CD4-positive, alpha-beta memory T cell (primary cell): ENCODE results near the gene PHF21B. TPM values are rescaled to one million over a fixed set of nuclear protein-coding genes. Genes with fewer than 3 reads are reported as not detected.

Source experiments
- CTCF ChIA-PET: fragments of 350-600 bp; sonication (Branson Sonifier 250); formaldehyde crosslinking; loops from one replicate; lab custom pipeline; 2021; ENCODE audit warnings: inconsistent platforms; ENCODE audit not compliant: partially characterized antibody; lab: Charles Lee
- POLR2A ChIA-PET: fragments of 350-600 bp; sonication (Branson Sonifier 250); formaldehyde crosslinking; loops from one replicate; lab custom pipeline; 2021; ENCODE audit not compliant: partially characterized antibody; lab: Charles Lee
- DNase-seq, 5 donors: peaks; one replicate each; pipeline versions ENCODE4 v3.0.0 to v3.0.0-alpha.2; 2020 to 2022; ENCODE audit warnings: mixed read lengths in 1 of 5
- H3K27ac ChIP-seq: one replicate; pipeline ENCODE4 v1.7.0; 2013; ENCODE audit warnings: low read depth, low read length
- H3K27me3 ChIP-seq: 2 replicates; pipeline ENCODE4 v1.7.0; 2013; ENCODE audit warnings: mild to moderate bottlenecking, low read length, moderate library complexity; ENCODE audit not compliant: insufficient read depth
- H3K36me3 ChIP-seq: 2 replicates; pipeline ENCODE4 v1.7.0; 2013; ENCODE audit warnings: mild to moderate bottlenecking, low read length, moderate library complexity; ENCODE audit not compliant: insufficient read depth
- H3K4me1 ChIP-seq: 2 replicates; pipeline ENCODE4 v1.7.0; 2013; ENCODE audit warnings: mild to moderate bottlenecking, low read length, moderate library complexity; ENCODE audit not compliant: insufficient read depth
- H3K4me3 ChIP-seq, 2 donors: one replicate each; pipeline ENCODE4 v1.7.0; 2013; ENCODE audit warnings: low read length in 2 of 2, mild to moderate bottlenecking in 1 of 2
- H3K9me3 ChIP-seq, 2 donors: one replicate each; pipeline ENCODE4 v1.7.0; 2013; ENCODE audit warnings: low read length in 2 of 2, control low read depth in 1 of 2; ENCODE audit not compliant: control insufficient read depth in 1 of 2
- H3K27ac Mint-ChIP-seq, 7 donors: one replicate each; pipeline ENCODE4 v1.8.0; 2020 to 2021; ENCODE audit warnings: mixed read lengths in 7 of 7, mild to moderate bottlenecking in 6 of 7, inconsistent platforms in 3 of 7, moderate library complexity in 3 of 7
- H3K27me3 Mint-ChIP-seq, 2 donors: one replicate each; pipeline ENCODE4 v1.8.0; 2020 to 2021; ENCODE audit warnings: mixed read lengths in 2 of 2
- H3K36me3 Mint-ChIP-seq, 2 donors: one replicate each; pipeline ENCODE4 v1.8.0; 2020 to 2021; ENCODE audit warnings: mixed read lengths in 2 of 2, inconsistent platforms in 1 of 2, mild to moderate bottlenecking in 1 of 2
- H3K4me1 Mint-ChIP-seq, 4 donors: one replicate each; pipeline ENCODE4 v1.8.0; 2020 to 2021; ENCODE audit warnings: mixed read lengths in 4 of 4, mild to moderate bottlenecking in 1 of 4
- H3K4me3 Mint-ChIP-seq, 8 donors: one replicate each; pipeline ENCODE4 v1.8.0; 2020 to 2021; ENCODE audit warnings: mixed read lengths in 8 of 8, mild to moderate bottlenecking in 7 of 8, moderate library complexity in 6 of 8, inconsistent platforms in 3 of 8
- H3K9me3 Mint-ChIP-seq, 8 donors: one replicate each; pipeline ENCODE4 v1.8.0; 2020 to 2021; ENCODE audit warnings: mixed read lengths in 8 of 8, mild to moderate bottlenecking in 5 of 8, inconsistent platforms in 3 of 8, moderate library complexity in 1 of 8
- intact Hi-C: fragments of 100-400 bp; cut with micrococcal nuclease; formaldehyde crosslinking; loops from one replicate; pipeline ENCODE4 v1.15.1; 2023
- polyA plus RNA-seq, 2 donors: library from polyadenylated mRNA; unstranded; fragments of 300-500 nt; fragmentation: Illumina TruSeq; gene quantifications; one replicate each; pipeline ENCODE4 v1.2.3, GENCODE V29; 2021
- total RNA-seq, 2 experiments: library from RNA; stranded (reverse); gene quantifications; one replicate each; pipeline ENCODE4 v1.2.3, GENCODE V29; 2021

PHF21B gene
- total and polyA plus RNA-seq, 4 experiments from 2014 or later, result not detected

DNA sequence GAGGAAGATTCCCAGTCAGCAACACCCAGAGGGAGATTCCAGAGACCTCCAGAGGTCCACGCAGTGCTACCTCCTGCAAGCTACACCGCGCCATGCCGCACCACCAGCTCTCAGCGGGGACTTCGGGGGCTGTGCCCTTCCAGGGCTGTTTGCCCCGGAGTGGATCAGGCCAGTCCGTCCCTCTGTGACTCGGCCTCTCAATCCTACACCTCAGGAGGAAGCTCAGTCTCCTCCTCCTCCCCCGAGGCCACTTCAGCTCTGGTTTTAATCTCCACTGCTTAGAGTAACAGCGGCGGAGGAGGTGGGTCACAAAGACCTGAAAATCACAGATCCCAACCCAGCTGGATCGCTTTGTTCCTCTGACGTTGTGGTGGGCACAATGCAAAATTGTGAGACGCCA is 68.6 kb downstream of the PHF21B start:
- Mint-ChIP-seq H3K27me3 (peaks cover 5 to 6% of the 10 kb centered on the region in 2 donors), H3K4me1 (no peaks in the 10 kb centered on the region), H3K9me3 (no peaks in the 10 kb centered on the region), H3K27ac (no peak overlapping the region), H3K36me3 (no peaks in the 10 kb centered on the region), H3K4me3 (no peak overlapping the region)
- ChIA-PET POLR2A (no interaction called here), CTCF (no interaction called here)
- H3K36me3 ChIP-seq, result no peaks in the 10 kb centered on the region
- H3K27ac ChIP-seq, result no peak overlapping the region
- intact Hi-C loops, result no loop called here
- no peak overlapping the region for H3K4me3 ChIP-seq
- H3K9me3 ChIP-seq, result no peaks in the 10 kb centered on the region
- H3K4me1 ChIP-seq, result no peaks in the 10 kb centered on the region
- no peaks in the 10 kb centered on the region for H3K27me3 ChIP-seq
- no peak for DNase-seq

DNA sequence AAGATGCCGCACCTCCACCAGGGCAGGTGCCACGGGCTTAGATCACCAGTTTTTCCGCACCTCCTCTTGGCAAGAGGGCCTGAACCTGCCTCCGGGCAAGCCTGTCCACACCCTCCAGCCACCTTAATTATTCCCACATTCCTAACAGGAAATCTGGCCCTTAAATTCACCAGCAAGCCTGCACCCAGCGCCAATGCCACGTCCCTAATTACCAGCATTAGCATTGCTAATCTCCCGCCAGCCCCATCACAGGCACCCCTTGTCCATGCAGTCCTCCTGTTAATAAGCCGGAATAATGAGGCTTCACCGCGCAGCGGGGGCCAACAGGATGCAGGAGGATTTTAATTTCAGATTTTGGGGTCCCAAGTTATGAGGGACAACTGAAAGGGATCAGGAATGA is 69.7 kb downstream of the PHF21B start:
- Mint-ChIP-seq H3K27ac (no peak overlapping the region), H3K4me1 (no peaks in the 10 kb centered on the region), H3K9me3 (no peaks in the 10 kb centered on the region), H3K36me3 (no peaks in the 10 kb centered on the region), H3K27me3 (peaks cover 4 to 6% of the 10 kb centered on the region in 2 donors), H3K4me3 (no peak overlapping the region)
- no peak overlapping the region for H3K4me3 ChIP-seq
- DNase-seq, result no peak
- H3K27ac ChIP-seq, result no peak overlapping the region
- H3K9me3 ChIP-seq, result no peaks in the 10 kb centered on the region
- H3K27me3 ChIP-seq, result no peaks in the 10 kb centered on the region
- no peaks in the 10 kb centered on the region for H3K4me1 ChIP-seq
- H3K36me3 ChIP-seq, result no peaks in the 10 kb centered on the region
- ChIA-PET CTCF (no interaction called here), POLR2A (no interaction called here)
- intact Hi-C loops, result no loop called here

DNA sequence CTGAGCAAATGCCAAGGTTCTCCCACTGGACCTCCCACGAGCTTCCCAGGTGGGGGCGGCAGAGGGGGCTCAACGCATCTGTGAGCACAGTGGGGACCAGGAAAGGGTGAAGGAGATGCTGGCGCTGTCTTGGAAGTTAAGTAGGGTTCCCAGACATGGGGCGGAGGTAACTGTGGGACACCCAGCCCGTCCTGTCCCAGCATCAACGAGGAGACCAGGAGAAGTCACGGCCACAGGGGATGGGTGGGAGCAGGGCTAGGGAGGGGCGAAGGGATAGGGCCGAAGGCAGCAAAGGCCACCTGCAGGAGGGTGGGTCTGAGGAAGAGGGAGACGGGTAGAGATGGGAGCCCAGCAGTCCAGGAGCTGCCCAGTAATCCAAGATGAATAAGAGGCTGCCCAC is 70.4 kb downstream of the PHF21B start:
- no peak overlapping the region for H3K4me3 ChIP-seq
- H3K4me1 Mint-ChIP-seq, result no peaks in the 10 kb centered on the region
- H3K4me1 ChIP-seq, result no peaks in the 10 kb centered on the region
- H3K9me3 ChIP-seq, result no peaks in the 10 kb centered on the region
- DNase-seq, result no peak
- no peak overlapping the region for H3K4me3 Mint-ChIP-seq
- no peaks in the 10 kb centered on the region for H3K27me3 ChIP-seq
- CTCF ChIA-PET, result no interaction called here
- POLR2A ChIA-PET, result no interaction called here
- H3K27ac ChIP-seq, result no peak overlapping the region
- H3K27me3 Mint-ChIP-seq, result peaks cover 4 to 6% of the 10 kb centered on the region in 2 donors
- no peaks in the 10 kb centered on the region for H3K36me3 ChIP-seq
- H3K27ac Mint-ChIP-seq, result no peak overlapping the region
- no peaks in the 10 kb centered on the region for H3K36me3 Mint-ChIP-seq
- H3K9me3 Mint-ChIP-seq, result no peaks in the 10 kb centered on the region
- intact Hi-C loops, result no loop called here

DNA sequence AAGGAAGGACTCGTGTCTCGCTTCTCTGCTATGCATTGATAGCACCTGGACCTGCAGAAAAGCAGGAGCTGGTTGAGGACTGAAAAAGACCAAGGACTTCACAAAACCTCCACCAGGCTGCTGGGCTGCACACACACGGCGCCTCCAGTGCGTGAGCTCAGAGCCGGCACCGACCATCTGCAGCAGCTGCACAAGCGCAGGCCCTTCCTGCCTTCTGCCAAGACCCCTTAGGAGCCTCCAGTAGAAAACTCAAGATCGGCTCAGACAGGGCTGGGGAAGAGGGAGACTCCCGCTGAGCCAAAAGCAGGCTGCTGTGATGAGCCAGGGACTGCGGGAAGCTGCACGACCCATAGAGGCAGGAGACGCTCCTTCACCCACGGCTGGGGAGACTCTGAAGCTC is 70.9 kb downstream of the PHF21B start:
- Mint-ChIP-seq H3K9me3 (no peaks in the 10 kb centered on the region), H3K4me3 (no peak overlapping the region), H3K27me3 (peaks cover 4 to 6% of the 10 kb centered on the region in 2 donors), H3K4me1 (no peaks in the 10 kb centered on the region), H3K36me3 (no peaks in the 10 kb centered on the region), H3K27ac (no peak overlapping the region)
- Histone ChIP-seq H3K9me3 (no peaks in the 10 kb centered on the region), H3K4me3 (no peak overlapping the region), H3K27me3 (no peaks in the 10 kb centered on the region), H3K36me3 (no peaks in the 10 kb centered on the region), H3K4me1 (no peaks in the 10 kb centered on the region), H3K27ac (no peak overlapping the region)
- intact Hi-C loops, result no loop called here
- POLR2A ChIA-PET, result no interaction called here
- DNase-seq, result no peak
- CTCF ChIA-PET, result no interaction called here

DNA sequence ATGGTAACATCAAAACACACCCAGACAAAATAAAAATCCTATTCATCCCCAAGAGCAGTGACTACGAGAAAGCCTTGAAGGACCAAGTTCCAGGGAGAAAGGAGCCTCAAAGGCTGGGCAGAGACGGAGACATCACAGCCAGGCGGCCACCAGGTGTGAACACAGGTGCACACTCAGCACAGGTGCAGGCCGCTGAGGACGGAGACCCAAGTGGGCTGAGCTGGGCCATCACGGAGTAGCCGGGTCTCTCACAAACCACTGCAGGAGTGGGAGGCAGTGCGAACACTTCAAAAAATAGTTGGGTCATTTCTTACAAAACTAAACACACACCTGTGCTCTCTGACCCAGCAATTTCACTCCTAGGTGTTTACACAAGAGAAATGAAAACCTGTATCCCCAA is 72.6 kb downstream of the PHF21B start:
- Histone ChIP-seq H3K27me3 (no peaks in the 10 kb centered on the region), H3K9me3 (no peaks in the 10 kb centered on the region), H3K4me1 (no peaks in the 10 kb centered on the region), H3K4me3 (no peak overlapping the region), H3K27ac (no peak overlapping the region), H3K36me3 (no peaks in the 10 kb centered on the region)
- Mint-ChIP-seq H3K9me3 (no peaks in the 10 kb centered on the region), H3K36me3 (no peaks in the 10 kb centered on the region), H3K27me3 (peaks cover 6 to 9% of the 10 kb centered on the region in 2 donors), H3K27ac (no peak overlapping the region), H3K4me3 (no peak overlapping the region), H3K4me1 (peaks cover 0 to 4% (median 0%) of the 10 kb centered on the region in 4 donors)
- ChIA-PET POLR2A (no interaction called here), CTCF (no interaction called here)
- intact Hi-C loops, result no loop called here
- DNase-seq, result no peak

DNA sequence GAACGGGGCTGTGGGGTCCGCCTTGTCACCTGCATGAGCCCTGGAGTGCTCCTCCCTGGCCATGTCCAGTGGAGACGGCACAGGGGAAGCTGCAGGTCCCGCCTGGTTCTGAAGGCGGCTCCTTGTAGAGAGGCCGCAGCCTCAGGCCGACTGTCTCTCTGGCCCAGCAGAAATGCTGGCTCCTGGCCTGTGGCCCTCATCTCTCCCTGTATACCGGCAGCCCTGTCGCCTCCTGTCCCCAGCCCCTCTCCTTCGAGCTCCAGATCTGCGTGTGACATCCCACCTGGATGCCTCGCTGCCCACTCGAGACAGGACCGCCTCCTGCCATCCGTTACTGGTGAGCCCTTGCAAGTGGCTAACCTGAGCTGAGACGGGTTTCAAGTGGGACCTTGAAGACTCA is 73.6 kb downstream of the PHF21B start:
- ChIA-PET POLR2A (no interaction called here), CTCF (no interaction called here)
- no peak for DNase-seq
- intact Hi-C loops, result no loop called here
- Histone ChIP-seq H3K4me1 (no peaks in the 10 kb centered on the region), H3K27ac (no peak overlapping the region), H3K4me3 (no peak overlapping the region), H3K27me3 (no peaks in the 10 kb centered on the region), H3K9me3 (no peaks in the 10 kb centered on the region), H3K36me3 (no peaks in the 10 kb centered on the region)
- Mint-ChIP-seq H3K4me1 (peaks cover 0 to 4% (median 0%) of the 10 kb centered on the region in 4 donors), H3K27me3 (peaks cover 4 to 9% of the 10 kb centered on the region in 2 donors), H3K27ac (no peak overlapping the region), H3K4me3 (no peak overlapping the region), H3K36me3 (no peaks in the 10 kb centered on the region), H3K9me3 (no peaks in the 10 kb centered on the region)

DNA sequence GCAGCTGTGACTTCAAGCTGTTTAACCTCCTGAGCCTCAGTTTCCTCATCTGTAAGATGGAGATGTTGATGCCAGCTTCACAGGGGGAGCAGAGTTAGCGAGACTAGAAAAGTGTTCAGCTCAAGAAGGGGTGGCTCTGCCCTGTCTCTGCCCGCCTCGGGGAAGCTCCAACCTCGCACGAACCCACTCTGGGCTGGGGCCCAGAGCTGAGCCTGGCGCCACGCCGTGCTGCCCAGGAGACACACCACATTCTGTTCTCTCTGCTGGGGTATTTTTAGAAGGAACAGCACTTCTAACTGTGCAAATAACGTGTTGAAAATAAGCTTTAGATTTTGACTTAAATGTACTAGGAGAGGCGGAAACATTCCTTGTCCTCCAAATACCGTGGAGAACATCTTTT is 74.1 kb downstream of the PHF21B start:
- Histone ChIP-seq H3K4me1 (no peaks in the 10 kb centered on the region), H3K9me3 (no peaks in the 10 kb centered on the region), H3K27ac (no peak overlapping the region), H3K36me3 (no peaks in the 10 kb centered on the region), H3K4me3 (no peak overlapping the region), H3K27me3 (no peaks in the 10 kb centered on the region)
- Mint-ChIP-seq H3K4me1 (peaks cover 0 to 4% (median 0%) of the 10 kb centered on the region in 4 donors), H3K27me3 (peaks cover 4 to 9% of the 10 kb centered on the region in 2 donors), H3K36me3 (no peaks in the 10 kb centered on the region), H3K4me3 (no peak overlapping the region), H3K9me3 (no peaks in the 10 kb centered on the region), H3K27ac (peak overlapping the region in 1 of 7 donors; percentile 43)
- no peak for DNase-seq
- intact Hi-C loops, result no loop called here
- CTCF ChIA-PET, result no interaction called here
- POLR2A ChIA-PET, result no interaction called here

DNA sequence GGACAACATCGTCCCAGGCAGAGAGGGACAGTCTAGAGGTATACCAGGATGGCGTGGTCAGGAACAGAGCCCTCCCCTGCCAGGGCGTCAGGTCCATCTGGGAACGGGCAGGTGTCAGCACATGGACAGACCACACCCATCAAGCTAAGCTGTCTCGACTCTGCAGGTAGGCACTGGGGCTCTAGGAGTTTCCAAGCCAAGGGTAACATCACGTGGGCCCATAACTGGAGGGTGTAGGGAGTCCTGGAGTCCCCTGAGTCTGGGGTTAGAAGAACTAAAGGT is 75.4 kb downstream of the PHF21B start:
- no peaks in the 10 kb centered on the region for H3K36me3 Mint-ChIP-seq
- ChIA-PET CTCF (no interaction called here), POLR2A (no interaction called here)
- no peak overlapping the region for H3K4me3 Mint-ChIP-seq
- peaks cover 0 to 8% of the 10 kb centered on the region in 2 donors for H3K27me3 Mint-ChIP-seq
- no peaks in the 10 kb centered on the region for H3K9me3 Mint-ChIP-seq
- intact Hi-C loops, result no loop called here
- H3K4me1 Mint-ChIP-seq, result peaks cover 0 to 4% (median 0%) of the 10 kb centered on the region in 4 donors
- Histone ChIP-seq H3K4me3 (no peak overlapping the region), H3K27me3 (no peaks in the 10 kb centered on the region), H3K27ac (no peak overlapping the region), H3K4me1 (no peaks in the 10 kb centered on the region), H3K36me3 (no peaks in the 10 kb centered on the region), H3K9me3 (no peaks in the 10 kb centered on the region)
- DNase-seq, result no peak
- H3K27ac Mint-ChIP-seq, result no peak overlapping the region
